AG04449 (cell line): ENCODE results near the gene ABCC9.
"Not testable (repeated sequence)": the region's sequence is repeated elsewhere in the genome, so short reads cannot be mapped to it uniquely, and the experiment has no call there.

Source experiments
- CTCF ChIA-PET: fragments of 350-600 bp; formaldehyde crosslinking; extraction: SDS; loops from one replicate; lab custom pipeline; 2021; ENCODE audit warnings: antibody characterized with exemption; lab: Yijun Ruan, JAX
- POLR2A ChIA-PET: fragments of 400-600, 350-600 bp; formaldehyde crosslinking; extraction: SDS; loops from one replicate; lab custom pipeline; 2020; ENCODE audit warnings: antibody characterized with exemption, inconsistent platforms; lab: Yijun Ruan, JAX
- DNase-seq: peaks from one replicate; pipeline ENCODE4 v3.0.0-alpha.2; 2010; ENCODE audit warnings: low read depth, low spot score
- H3K4me3 ChIP-seq: 2 replicates; pipeline ENCODE4 v1.5.1; 2011; ENCODE audit warnings: low read depth, mild to moderate bottlenecking, control low read depth, low read length
- CTCF ChIP-seq: IDR thresholded peaks from one replicate; pipeline ENCODE4 v1.5.1; 2011; ENCODE audit warnings: mild to moderate bottlenecking, moderate library complexity, low read length, control low read depth, inconsistent platforms; ENCODE audit not compliant: insufficient read depth; ENCODE audit errors: missing control alignments

ABCC9 gene

GRCh38 chr12:21933656-21934055 is 7.6 kb downstream of the ABCC9 start:
- POLR2A ChIA-PET, result no interaction called here
- no peak for TF ChIP-seq CTCF
- no peak overlapping the region for H3K4me3 ChIP-seq
- DNase-seq, result no peak
- CTCF ChIA-PET, result no interaction called here

GRCh38 chr12:21929972-21930371 is 11.3 kb downstream of the ABCC9 start:
- H3K4me3 ChIP-seq, CTCF ChIA-PET, POLR2A ChIA-PET, DNase-seq: not testable (repeated sequence)

- H3K4me3 ChIP-seq, result no peak overlapping the region
- no peak for DNase-seq
- no peak for TF ChIP-seq CTCF
- CTCF ChIA-PET, result no interaction called here
- POLR2A ChIA-PET, result no interaction called here
Observed at GRCh38 chr12:21925296-21925913, 15.8 kb downstream of the ABCC9 start.

- CTCF ChIA-PET, result no interaction called here
- TF ChIP-seq CTCF, result no peak
- DNase-seq, result no peak
- POLR2A ChIA-PET, result no interaction called here
- H3K4me3 ChIP-seq, result no peak overlapping the region
Observed at GRCh38 chr12:21921436-21921835, 19.8 kb downstream of the ABCC9 start.

GRCh38 chr12:21918456-21918855 is 22.8 kb downstream of the ABCC9 start:
- POLR2A ChIA-PET, result no interaction called here
- CTCF ChIA-PET, result no interaction called here
- TF ChIP-seq CTCF, result no peak
- DNase-seq, result no peak
- no peak overlapping the region for H3K4me3 ChIP-seq

GRCh38 chr12:21913823-21914222 is 27.4 kb downstream of the ABCC9 start:
- POLR2A ChIA-PET, result no interaction called here
- H3K4me3 ChIP-seq, result no peak overlapping the region
- TF ChIP-seq CTCF, result no peak
- DNase-seq, result no peak
- CTCF ChIA-PET, result no interaction called here

GRCh38 chr12:21912318-21912717 is 28.9 kb downstream of the ABCC9 start:
- no peak for DNase-seq
- TF ChIP-seq CTCF, result no peak
- ChIA-PET POLR2A (no interaction called here), CTCF (no interaction called here)
- no peak overlapping the region for H3K4me3 ChIP-seq
